ENCODE results near the gene JAK1. TPM values are rescaled to one million over a fixed set of nuclear protein-coding genes. Genes with fewer than 3 reads are reported as not detected.

The JAK1 gene
- total RNA-seq, 3 donors from 2014 or later (not counting 1 experiment from before 2014, with no cell fraction given): 507 to 626 (median 526) TPM

DNA sequence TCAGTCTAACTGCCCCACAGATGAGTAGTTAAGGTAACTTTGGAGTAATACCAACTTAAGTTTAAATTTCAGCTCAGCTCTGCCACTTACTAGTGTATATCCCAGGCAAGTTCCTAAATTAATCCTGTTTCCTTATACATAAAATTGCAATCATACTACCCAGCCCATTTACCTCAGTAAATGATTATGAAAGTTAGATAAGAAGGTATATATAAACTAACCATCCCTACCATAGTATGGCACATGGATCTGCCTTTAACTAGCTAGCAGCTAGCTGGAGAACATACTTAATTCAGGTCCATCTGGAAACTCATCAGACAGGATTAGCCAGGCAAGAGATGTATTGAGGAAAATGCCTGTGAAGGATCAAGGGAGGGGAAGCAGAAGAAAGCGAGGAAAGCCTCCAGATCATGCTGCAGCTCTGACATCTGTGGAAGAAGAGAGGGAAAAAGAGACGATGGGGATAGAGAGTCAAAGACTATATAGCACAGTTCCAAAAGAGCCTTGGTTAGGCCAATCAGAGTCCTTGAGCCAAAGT, 8.0 kb upstream of the JAK1 start:
- no peak overlapping the region for H3K27ac ChIP-seq (ENCODE audit: low read length)
- H3K27ac Mint-ChIP-seq: no peak overlapping the region
- H3K36me3 ChIP-seq (ENCODE audit: control insufficient read depth, insufficient read depth, low read length): no peaks in the 10 kb centered on the region
- H3K4me3 ChIP-seq (ENCODE audit: low read length): no peak overlapping the region
- H3K27me3 Mint-ChIP-seq (ENCODE audit: low read depth in 2 of 2): no peaks in the 10 kb centered on the region
- H3K9me3 ChIP-seq (ENCODE audit: control insufficient read depth, insufficient read depth, low read length): no peaks in the 10 kb centered on the region
- 98% methylated on average over 2 of the region's 2 CpGs for WGBS (ENCODE audit: insufficient coverage)
- H3K4me3 Mint-ChIP-seq: no peak overlapping the region
- no peaks in the 10 kb centered on the region for H3K27me3 ChIP-seq (ENCODE audit: control insufficient read depth, insufficient read depth, low read length)
- no peak for ATAC-seq
- DNase-seq: no peak
- no peaks in the 10 kb centered on the region for H3K36me3 Mint-ChIP-seq
- TF ChIP-seq, protein P1, sequence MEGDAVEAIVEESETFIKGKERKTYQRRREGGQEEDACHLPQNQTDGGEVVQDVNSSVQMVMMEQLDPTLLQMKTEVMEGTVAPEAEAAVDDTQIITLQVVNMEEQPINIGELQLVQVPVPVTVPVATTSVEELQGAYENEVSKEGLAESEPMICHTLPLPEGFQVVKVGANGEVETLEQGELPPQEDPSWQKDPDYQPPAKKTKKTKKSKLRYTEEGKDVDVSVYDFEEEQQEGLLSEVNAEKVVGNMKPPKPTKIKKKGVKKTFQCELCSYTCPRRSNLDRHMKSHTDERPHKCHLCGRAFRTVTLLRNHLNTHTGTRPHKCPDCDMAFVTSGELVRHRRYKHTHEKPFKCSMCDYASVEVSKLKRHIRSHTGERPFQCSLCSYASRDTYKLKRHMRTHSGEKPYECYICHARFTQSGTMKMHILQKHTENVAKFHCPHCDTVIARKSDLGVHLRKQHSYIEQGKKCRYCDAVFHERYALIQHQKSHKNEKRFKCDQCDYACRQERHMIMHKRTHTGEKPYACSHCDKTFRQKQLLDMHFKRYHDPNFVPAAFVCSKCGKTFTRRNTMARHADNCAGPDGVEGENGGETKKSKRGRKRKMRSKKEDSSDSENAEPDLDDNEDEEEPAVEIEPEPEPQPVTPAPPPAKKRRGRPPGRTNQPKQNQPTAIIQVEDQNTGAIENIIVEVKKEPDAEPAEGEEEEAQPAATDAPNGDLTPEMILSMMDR (IDR thresholded peaks at IDR 0.05): no peak
- peaks cover 0 to 4% of the 10 kb centered on the region in 2 donors for H3K4me1 Mint-ChIP-seq
- intact Hi-C loops (cut with micrococcal nuclease): no loop called here
- no peaks in the 10 kb centered on the region for H3K9me3 Mint-ChIP-seq
- H3K4me1 ChIP-seq (ENCODE audit: control insufficient read depth, insufficient read depth, low read length): no peaks in the 10 kb centered on the region

DNA sequence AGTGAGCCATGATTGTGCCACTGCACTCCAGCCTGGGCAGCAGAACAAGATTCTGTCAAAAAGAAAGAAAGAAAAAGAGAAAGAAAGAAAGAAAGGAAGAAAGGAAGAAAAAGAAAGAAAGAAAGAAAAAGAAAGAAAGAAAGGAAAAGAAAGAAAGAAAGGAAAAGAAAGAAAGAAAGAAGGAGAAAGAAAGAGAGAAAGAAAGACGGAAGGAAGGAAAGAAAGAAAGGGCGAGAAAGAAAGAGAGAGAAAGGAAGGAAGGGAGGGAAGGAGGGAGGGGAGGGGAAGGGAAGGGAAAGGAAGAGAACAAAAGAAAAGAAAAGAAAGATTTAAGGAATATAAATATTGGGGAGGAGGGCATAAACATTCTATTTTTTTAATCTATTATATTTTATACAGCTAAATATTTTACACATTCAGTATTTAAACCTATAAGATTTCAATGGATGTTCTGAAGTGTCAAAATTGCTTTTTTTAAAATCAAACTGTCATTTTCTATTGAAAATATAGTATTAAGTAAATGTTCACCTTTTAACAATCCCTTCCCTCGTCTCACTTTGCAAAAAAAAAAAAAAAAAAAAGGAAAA, 6.8 kb upstream of the JAK1 start:
- no peaks in the 10 kb centered on the region for H3K9me3 ChIP-seq (ENCODE audit: control insufficient read depth, insufficient read depth, low read length)
- Mint-ChIP-seq H3K9me3 (no peaks in the 10 kb centered on the region), H3K36me3 (no peaks in the 10 kb centered on the region), H3K4me1 (peaks cover under 1 to 4% of the 10 kb centered on the region in 2 donors), H3K4me3 (no peak overlapping the region), H3K27me3 (ENCODE audit: low read depth in 2 of 2) (no peaks in the 10 kb centered on the region), H3K27ac (no peak overlapping the region)
- no peak for ATAC-seq
- DNase-seq: no peak
- TF ChIP-seq, protein P1 (IDR thresholded peaks at IDR 0.05): no peak
- WGBS (ENCODE audit: insufficient coverage): 95% methylated on average over 2 of the region's 3 CpGs
- no peak overlapping the region for H3K4me3 ChIP-seq (ENCODE audit: low read length)
- H3K27ac ChIP-seq (ENCODE audit: low read length): no peak overlapping the region
- H3K27me3 ChIP-seq (ENCODE audit: control insufficient read depth, insufficient read depth, low read length): no peaks in the 10 kb centered on the region
- no peaks in the 10 kb centered on the region for H3K4me1 ChIP-seq (ENCODE audit: control insufficient read depth, insufficient read depth, low read length)
- H3K36me3 ChIP-seq (ENCODE audit: control insufficient read depth, insufficient read depth, low read length): no peaks in the 10 kb centered on the region
- intact Hi-C loops (cut with micrococcal nuclease): no loop called here

DNA sequence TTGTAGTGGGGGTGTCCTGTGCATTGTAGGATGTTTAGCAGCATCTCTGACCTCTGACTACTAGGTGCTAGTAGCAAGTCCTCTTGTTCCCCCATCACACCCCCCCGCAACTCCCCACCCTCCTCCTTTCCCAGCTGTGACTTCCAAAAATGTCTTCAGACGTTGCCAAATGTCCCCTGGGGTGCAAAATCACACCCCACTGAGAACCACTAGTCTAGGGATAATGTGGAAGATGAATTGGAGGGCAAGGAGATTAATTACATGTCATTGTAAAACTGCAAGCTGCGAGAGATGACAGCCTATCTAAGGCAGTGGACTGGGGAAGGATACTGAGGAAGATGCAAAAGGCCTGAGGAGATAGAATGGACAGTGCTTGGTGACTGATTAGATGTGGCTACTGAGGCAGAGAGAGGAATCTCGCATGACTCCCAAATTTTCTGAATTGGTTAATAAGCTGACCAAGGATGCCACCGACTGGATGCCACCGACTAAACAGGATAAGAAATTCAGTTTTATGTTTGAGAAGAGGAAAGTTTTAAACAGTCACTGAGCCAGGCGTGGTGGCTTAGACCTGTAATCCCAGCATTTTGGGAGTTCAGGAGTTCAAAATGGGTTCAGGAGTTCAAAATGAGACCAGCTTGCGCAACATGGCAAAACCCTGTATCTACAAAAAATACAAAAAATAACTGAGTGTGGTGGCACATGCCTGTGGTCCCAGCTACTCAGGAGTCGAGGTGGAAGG, 3.1 kb upstream of the JAK1 start:
- peaks cover 25% of the 10 kb centered on the region in 2 donors for H3K4me1 Mint-ChIP-seq
- intact Hi-C loops (cut with micrococcal nuclease): no loop called here
- no peaks in the 10 kb centered on the region for H3K36me3 ChIP-seq (ENCODE audit: control insufficient read depth, insufficient read depth, low read length)
- H3K27ac ChIP-seq (ENCODE audit: low read length): no peak overlapping the region
- no peaks in the 10 kb centered on the region for H3K27me3 Mint-ChIP-seq (ENCODE audit: low read depth in 2 of 2)
- no peak overlapping the region for H3K4me3 ChIP-seq (ENCODE audit: low read length)
- ATAC-seq (no peak), DNase-seq (no peak)
- H3K9me3 Mint-ChIP-seq: no peaks in the 10 kb centered on the region
- no peak overlapping the region for H3K27ac Mint-ChIP-seq
- TF ChIP-seq, protein P1 (IDR thresholded peaks at IDR 0.05): no peak
- H3K27me3 ChIP-seq (ENCODE audit: control insufficient read depth, insufficient read depth, low read length): no peaks in the 10 kb centered on the region
- no peak overlapping the region for H3K4me3 Mint-ChIP-seq
- no peaks in the 10 kb centered on the region for H3K36me3 Mint-ChIP-seq
- WGBS (ENCODE audit: insufficient coverage): 87% methylated on average over 8 of the region's 9 CpGs
- peaks cover 14% of the 10 kb centered on the region for H3K4me1 ChIP-seq (ENCODE audit: control insufficient read depth, insufficient read depth, low read length)
- no peaks in the 10 kb centered on the region for H3K9me3 ChIP-seq (ENCODE audit: control insufficient read depth, insufficient read depth, low read length)
